Spleen (tissue), 7 donors: Measurements from ENCODE around the gene CD80.

Experiments used
- CTCF ChIP-seq, 11 experiments: fragments of 200-600 bp in 7 of 11; fragments of 450-650 bp in 4 of 11; sonication (generic) in 4 of 11; IDR thresholded peaks in 8 of 11; conservative IDR thresholded peaks in 3 of 11; 1 replicate in 7 of 11; 2 replicates in 4 of 11; pipeline versions ENCODE4 v1.4.0 to v1.8.0; 2016 to 2021; ENCODE audit warnings: antibody characterized with exemption in 11 of 11, inconsistent platforms in 4 of 11, mild to moderate bottlenecking in 1 of 11
- POLR2A ChIP-seq, 3 donors: fragments of 450-650 bp; IDR thresholded peaks; one replicate each; pipeline ENCODE4 v1.5.1; 2017; ENCODE audit warnings: antibody characterized with exemption in 3 of 3, mild to moderate bottlenecking in 1 of 3
- donor health status: DM: no; HTN: no; CAD: no; lungs with moderate emphysema.
- donor health status: DM: no; HTN: no; CAD: no.
- donor health status: DM: no; HTN: no; CAD: no.

- no peak for TF ChIP-seq CTCF (IDR thresholded peaks at IDR 0.05 in 8 of 11, conservative IDR thresholded peaks at IDR 0.05 in 3 of 11)
- TF ChIP-seq POLR2A (IDR thresholded peaks at IDR 0.05), result no peak
Measured at GRCh38 chr3:119507404-119507803, 52.0 kb downstream of the CD80 start.
